GM19467 (cell line): ENCODE results near the gene AMER3.
"Not testable (repeated sequence)": the region's sequence is repeated elsewhere in the genome, so short reads cannot be mapped to it uniquely, and the experiment has no call there.

Source experiments
- ATAC-seq: cut with Tn5 transposase; IDR thresholded peaks from one replicate; pipeline ENCODE4 v1.9.1; 2021; ENCODE audit warnings: mild to moderate bottlenecking, moderate library complexity; ENCODE audit not compliant: unreplicated experiment

Gene AMER3

GRCh38 chr2:130755256-130756052 is at the start of gene AMER3:
Gene AMER3, plus strand, starts transcription at chr2:130755540. Its CDS starts 6,533 bp downstream, at chr2:130762073.
- ATAC-seq = no peak

- ATAC-seq = not testable (repeated sequence)
These were observed 40.5 kb upstream of the AMER3 start for GRCh38 chr2:130714795-130715194.

- ATAC-seq = no peak
These were observed 35.3 kb upstream of the AMER3 start for GRCh38 chr2:130720036-130720435.

- no peak for ATAC-seq
These were observed 34.8 kb upstream of the AMER3 start for GRCh38 chr2:130720528-130720927.

- no peak for ATAC-seq
These were observed 30.9 kb upstream of the AMER3 start for GRCh38 chr2:130724455-130724854.

GRCh38 chr2:130726614-130727180 is 28.6 kb upstream of the AMER3 start:
- no peak for ATAC-seq

- ATAC-seq = peak; percentile 93
These were observed 27.9 kb upstream of the AMER3 start for GRCh38 chr2:130727286-130727924.

- ATAC-seq = peak; percentile 12
These were observed 27.3 kb upstream of the AMER3 start for GRCh38 chr2:130728007-130728454.

- ATAC-seq = no peak
These were observed 26.6 kb upstream of the AMER3 start, which contains the start of gene GPR148 for GRCh38 chr2:130728549-130729316. Gene GPR148, plus strand, starts transcription at chr2:130729070. Its CDS starts 82 bp downstream, at chr2:130729152.

GRCh38 chr2:130729322-130730299 is 25.7 kb upstream of the AMER3 start:
- no peak for ATAC-seq

- ATAC-seq = not testable (repeated sequence)
These were observed 23.1 kb upstream of the AMER3 start for GRCh38 chr2:130732257-130732656.

GRCh38 chr2:130735200-130735599 is 20.1 kb upstream of the AMER3 start:
- no peak for ATAC-seq

GRCh38 chr2:130736487-130736886 is 18.9 kb upstream of the AMER3 start:
- no peak for ATAC-seq

- no peak for ATAC-seq
These were observed 17.7 kb upstream of the AMER3 start for GRCh38 chr2:130737592-130737991.

GRCh38 chr2:130740671-130741070 is 14.7 kb upstream of the AMER3 start:
- ATAC-seq = no peak

GRCh38 chr2:130743278-130743677 is 12.1 kb upstream of the AMER3 start:
- no peak for ATAC-seq

- no peak for ATAC-seq
These were observed 10.8 kb upstream of the AMER3 start for GRCh38 chr2:130744287-130745117.

GRCh38 chr2:130749078-130749477 is 6.3 kb upstream of the AMER3 start:
- no peak for ATAC-seq

- no peak for ATAC-seq
These were observed 5.7 kb upstream of the AMER3 start for GRCh38 chr2:130749641-130750040.
